B cell (primary cell): ENCODE data around the gene PPM1M. TPM values are rescaled to one million over a fixed set of nuclear protein-coding genes. Genes with fewer than 3 reads are reported as not detected.

ENCODE experiments used
- ATAC-seq: fragments of 200-7000 bp; cut with Tn5 transposase; one replicate; pipeline ENCODE4 v1.10.0; 2021; ENCODE audit warnings: low read depth, mild to moderate bottlenecking, moderate number of reproducible peaks, moderate library complexity
- CTCF ChIA-PET: fragments of 350-600 bp; sonication (Branson Sonifier 250); formaldehyde crosslinking; loops from one replicate; lab custom pipeline; 2021; ENCODE audit warnings: antibody characterized with exemption, inconsistent platforms; lab: Charles Lee
- POLR2A ChIA-PET: fragments of 350-600 bp; sonication (Branson Sonifier 250); formaldehyde crosslinking; loops from one replicate; lab custom pipeline; 2021; ENCODE audit warnings: antibody characterized with exemption; lab: Charles Lee
- DNase-seq: peaks from one replicate; pipeline ENCODE4 v3.0.0; 2013
- H2AFZ ChIP-seq: 2 replicates; pipeline ENCODE4 v1.6.1; 2012; ENCODE audit warnings: mild to moderate bottlenecking, low read depth, low read length; ENCODE audit not compliant: insufficient read depth, poor library complexity, severe bottlenecking
- H3K27ac ChIP-seq, 2 donors: 1 replicate in 1 of 2; 2 replicates in 1 of 2; pipeline ENCODE4 v1.5.1; 2012 to 2013; ENCODE audit warnings: low read length in 2 of 2, mild to moderate bottlenecking in 2 of 2, moderate library complexity in 1 of 2
- H3K27me3 ChIP-seq, 4 experiments: fragments of 200-600 bp in 1 of 4; sonication (generic) in 1 of 4; replicated peaks in 1 of 4; 1 replicate in 2 of 4; 2 replicates in 2 of 4; pipeline versions ENCODE4 v1.6.1 to v1.7.0; 2013 to 2016; ENCODE audit warnings: low read length in 3 of 4, mild to moderate bottlenecking in 2 of 4, mixed read lengths in 1 of 4, moderate library complexity in 1 of 4; ENCODE audit not compliant: insufficient read depth in 4 of 4, control insufficient read depth in 3 of 4; ENCODE audit errors: control extremely low read depth in 1 of 4
- H3K36me3 ChIP-seq, 2 experiments: replicated peaks in 1 of 2; 1 replicate in 1 of 2; 2 replicates in 1 of 2; pipeline versions ENCODE4 v1.6.1 to v1.7.1; 2013; ENCODE audit warnings: low read length in 1 of 2; ENCODE audit not compliant: insufficient read depth in 2 of 2, control insufficient read depth in 1 of 2; ENCODE audit errors: control extremely low read depth in 1 of 2, extremely low read depth in 1 of 2
- H3K4me1 ChIP-seq, 2 donors: fragments of 200-600 bp in 1 of 2; sonication (generic) in 1 of 2; 1 replicate in 1 of 2; 2 replicates in 1 of 2; pipeline versions ENCODE4 v1.5.1 to v1.6.1; 2013 to 2017; ENCODE audit warnings: low read length in 2 of 2; ENCODE audit not compliant: control insufficient read depth in 2 of 2, insufficient read depth in 2 of 2
- H3K4me2 ChIP-seq: replicated peaks from 2 replicates; pipeline ENCODE3; 2012; ENCODE audit warnings: mild to moderate bottlenecking, low read depth, low read length; ENCODE audit not compliant: poor library complexity, severe bottlenecking
- H3K4me3 ChIP-seq, 5 experiments: fragments of 200-600 bp in 1 of 5; sonication (generic) in 1 of 5; 1 replicate in 3 of 5; 2 replicates in 2 of 5; pipeline versions ENCODE4 v1.5.1 to v1.7.0; 2011 to 2016; ENCODE audit warnings: low read length in 4 of 5, mild to moderate bottlenecking in 4 of 5, low read depth in 2 of 5, control low read depth in 1 of 5, moderate library complexity in 1 of 5; ENCODE audit not compliant: insufficient read depth in 1 of 5; ENCODE audit errors: control extremely low read depth in 1 of 5, extremely low read depth in 1 of 5
- H3K79me2 ChIP-seq: fragments of 200-600 bp; sonication (generic); one replicate; pipeline ENCODE4 v1.6.0; 2016; ENCODE audit warnings: low read length; ENCODE audit not compliant: control insufficient read depth, insufficient read depth
- H3K9ac ChIP-seq: fragments of 200-600 bp; sonication (generic); 2 replicates; pipeline ENCODE4 v1.6.1; 2017; ENCODE audit warnings: mild to moderate bottlenecking, low read length, moderate library complexity
- H3K9me3 ChIP-seq, 3 donors: one replicate each; pipeline versions ENCODE4 v1.6.1 to v1.7.1; 2013; ENCODE audit warnings: low read length in 2 of 3; ENCODE audit not compliant: control insufficient read depth in 2 of 3, insufficient read depth in 1 of 3; ENCODE audit errors: control extremely low read depth in 1 of 3
- H4K20me1 ChIP-seq: 2 replicates; pipeline ENCODE4 v1.6.0; 2012; ENCODE audit warnings: mild to moderate bottlenecking, low read length; ENCODE audit not compliant: insufficient read depth, control insufficient read depth, poor library complexity, severe bottlenecking
- H3K27ac Mint-ChIP-seq: one replicate; pipeline ENCODE4 v1.8.0; 2021; ENCODE audit warnings: mixed read lengths
- H3K27me3 Mint-ChIP-seq: one replicate; pipeline ENCODE4 v1.8.0; 2021; ENCODE audit warnings: mixed read lengths
- H3K4me1 Mint-ChIP-seq: one replicate; pipeline ENCODE4 v1.8.0; 2021; ENCODE audit warnings: mixed read lengths
- H3K4me3 Mint-ChIP-seq: one replicate; pipeline ENCODE4 v1.8.0; 2021; ENCODE audit warnings: mixed read lengths
- H3K9me3 Mint-ChIP-seq: one replicate; pipeline ENCODE4 v1.8.0; 2022; ENCODE audit warnings: mixed read lengths; ENCODE audit not compliant: insufficient read depth
- EZH2 ChIP-seq: IDR thresholded peaks from 2 replicates; pipeline ENCODE4 v1.6.1; 2012; ENCODE audit warnings: borderline replicate concordance, low read depth, mild to moderate bottlenecking, moderate library complexity, low read length; ENCODE audit not compliant: insufficient read depth, poor library complexity, severe bottlenecking
- WGBS: methylation state at CpG from one replicate; pipeline ENCODE4 v1.1.5; 2013; ENCODE audit warnings: missing lambda C conversion rate; ENCODE audit not compliant: insufficient coverage; 5-methylcytosine and 5-hydroxymethylcytosine counted together
- intact Hi-C: fragments of 100-400 bp; cut with micrococcal nuclease; formaldehyde crosslinking; loops from one replicate; pipeline ENCODE4 v1.10.0; 2022
- polyA plus RNA-seq: library from polyadenylated mRNA; depleted of rRNA; stranded (reverse); fragments of >200 nt; gene quantifications from 2 replicates; pipeline ENCODE4 v1.2.3, GENCODE V29; 2012
- total RNA-seq, 2 donors: library from RNA; stranded (reverse); fragments of 120-200 nt in 1 of 2; gene quantifications; 1 replicate in 1 of 2; 2 replicates in 1 of 2; pipeline versions ENCODE4 v1.2.3 to v1.2.4, GENCODE V29; 2013 to 2022
- TF ChIP-seq, protein P1 (sequence below): fragments of 200-600 bp; IDR thresholded peaks from one replicate; pipeline ENCODE4 v1.8.0; 2022; ENCODE audit warnings: antibody characterized with exemption, mild to moderate bottlenecking

PPM1M gene
- total and polyA plus RNA-seq, 2 donors (not counting 1 experiment from before 2014, with no cell fraction given) = 45.0 to 65.2 TPM

DNA sequence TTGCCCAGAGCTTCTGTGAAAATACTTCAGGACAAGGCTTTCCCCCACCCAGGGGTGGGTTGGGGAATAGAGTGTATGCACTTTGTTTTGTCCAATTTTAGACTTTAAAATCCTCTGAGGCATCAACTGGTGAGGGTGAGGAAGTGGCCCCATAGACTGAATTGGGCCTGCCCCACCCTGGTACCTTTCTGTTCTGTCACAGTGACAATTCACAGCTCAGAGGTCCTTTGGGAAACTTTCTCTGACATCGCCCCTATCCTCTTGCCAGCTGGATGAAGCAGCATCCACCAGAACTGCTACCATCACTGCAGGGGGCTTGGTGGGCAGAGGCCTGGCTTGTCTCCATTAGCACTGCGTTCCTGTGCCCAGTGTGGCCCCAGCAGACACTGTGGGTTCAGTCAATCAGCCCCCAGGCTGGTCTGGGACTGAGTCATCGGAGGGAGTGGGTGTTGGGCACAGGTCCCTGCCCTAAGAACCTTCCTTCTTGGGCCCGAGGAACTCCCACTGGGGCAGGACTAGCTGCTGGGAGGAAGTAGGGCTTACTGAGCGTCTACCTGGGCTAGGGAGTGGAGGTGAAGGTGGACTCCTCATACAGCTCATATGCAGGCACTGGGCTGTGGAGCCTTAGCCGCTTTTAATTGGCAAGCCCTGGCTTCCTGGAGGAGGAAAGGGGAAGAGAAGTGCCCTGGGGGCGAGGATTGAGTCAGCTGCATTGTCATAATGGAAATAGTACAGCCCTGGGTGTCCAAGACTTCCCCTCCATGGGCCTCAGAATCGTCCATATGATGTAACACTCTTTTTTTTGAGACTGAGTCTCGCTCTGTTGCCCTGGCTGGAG is 1.5 kb upstream of the PPM1M start:
- Mint-ChIP-seq H3K27ac (peak overlapping the region; percentile 96), H3K9me3 (no peaks in the 10 kb centered on the region), H3K4me1 (peaks cover 62% of the 10 kb centered on the region), H3K27me3 (no peaks in the 10 kb centered on the region), H3K4me3 (peak overlapping the region; percentile 87)
- CTCF ChIA-PET = interaction anchor here (0.8 to 18.5 kb wide), 7 partner anchors 10 to 96 kb away, joined by 3 to 237 read pairs (median 4); partner anchors contain the start of genes TLR9 and WDR82
- Histone ChIP-seq H3K36me3 (peaks cover 0 to 10% of the 10 kb centered on the region in 2 experiments), H3K79me2 (peaks cover 15% of the 10 kb centered on the region), H4K20me1 (no peaks in the 10 kb centered on the region), H3K27me3 (no peaks in the 10 kb centered on the region), H3K4me1 (peaks cover 46 to 55% of the 10 kb centered on the region in 2 donors), H3K9me3 (no peaks in the 10 kb centered on the region), H3K4me3 (no peak overlapping the region), H3K9ac (no peak overlapping the region), H3K27ac (peak overlapping the region; percentile 58 to 77), H2AFZ (peak overlapping the region; percentile 47), H3K4me2 (peak overlapping the region; percentile 92)
- intact Hi-C loops = no loop called here
- 37% methylated on average over 7 of the region's 9 CpGs for WGBS
- POLR2A ChIA-PET = interaction anchor here (0.5 to 2.5 kb wide), 6 partner anchors 9 to 35 kb away, joined by 3 to 25 read pairs (median 8); partner anchors contain the start of genes TLR9 and WDR82
- peak; percentile 19 for ATAC-seq
- peak; percentile 61 for DNase-seq
- TF ChIP-seq, protein P1, sequence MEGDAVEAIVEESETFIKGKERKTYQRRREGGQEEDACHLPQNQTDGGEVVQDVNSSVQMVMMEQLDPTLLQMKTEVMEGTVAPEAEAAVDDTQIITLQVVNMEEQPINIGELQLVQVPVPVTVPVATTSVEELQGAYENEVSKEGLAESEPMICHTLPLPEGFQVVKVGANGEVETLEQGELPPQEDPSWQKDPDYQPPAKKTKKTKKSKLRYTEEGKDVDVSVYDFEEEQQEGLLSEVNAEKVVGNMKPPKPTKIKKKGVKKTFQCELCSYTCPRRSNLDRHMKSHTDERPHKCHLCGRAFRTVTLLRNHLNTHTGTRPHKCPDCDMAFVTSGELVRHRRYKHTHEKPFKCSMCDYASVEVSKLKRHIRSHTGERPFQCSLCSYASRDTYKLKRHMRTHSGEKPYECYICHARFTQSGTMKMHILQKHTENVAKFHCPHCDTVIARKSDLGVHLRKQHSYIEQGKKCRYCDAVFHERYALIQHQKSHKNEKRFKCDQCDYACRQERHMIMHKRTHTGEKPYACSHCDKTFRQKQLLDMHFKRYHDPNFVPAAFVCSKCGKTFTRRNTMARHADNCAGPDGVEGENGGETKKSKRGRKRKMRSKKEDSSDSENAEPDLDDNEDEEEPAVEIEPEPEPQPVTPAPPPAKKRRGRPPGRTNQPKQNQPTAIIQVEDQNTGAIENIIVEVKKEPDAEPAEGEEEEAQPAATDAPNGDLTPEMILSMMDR = no peak

- TF ChIP-seq EZH2 = no peak
- TF ChIP-seq, protein P1 = no peak
- intact Hi-C loops = no loop called here
- Mint-ChIP-seq H3K4me3 (peak overlapping the region; percentile 84), H3K27ac (peak overlapping the region; percentile 86), H3K27me3 (no peaks in the 10 kb centered on the region), H3K4me1 (peaks cover 50% of the 10 kb centered on the region), H3K9me3 (no peaks in the 10 kb centered on the region)
- POLR2A ChIA-PET = interaction anchor here (0.6 to 1.2 kb wide), 2 partner anchors 21 to 32 kb away, joined by 3 read pairs; partner anchors contain the start of genes TLR9 and WDR82
- H3K36me3 ChIP-seq = peaks cover 0 to 26% of the 10 kb centered on the region in 2 experiments
- 57% methylated on average over 8 of the region's 8 CpGs for WGBS
- no peaks in the 10 kb centered on the region for H4K20me1 ChIP-seq
- peaks cover 35 to 40% of the 10 kb centered on the region in 2 donors for H3K4me1 ChIP-seq
- DNase-seq (no peak), ATAC-seq (no peak)
- no peaks in the 10 kb centered on the region for H3K79me2 ChIP-seq
- H3K9ac ChIP-seq = peak overlapping the region; percentile 87
- H3K4me3 ChIP-seq = peak overlapping the region; percentile 4 to 85 (median 51)
- no peaks in the 10 kb centered on the region for H3K27me3 ChIP-seq
- H2AFZ ChIP-seq = peak overlapping the region; percentile 83
- CTCF ChIA-PET = interaction anchor here (0.7 to 18.5 kb wide), 4 partner anchors 24 to 93 kb away, joined by 3 to 237 read pairs (median 5); partner anchors contain the start of gene TLR9
- H3K4me2 ChIP-seq = peak overlapping the region; percentile 92
- no peaks in the 10 kb centered on the region for H3K9me3 ChIP-seq
- H3K27ac ChIP-seq = peak overlapping the region; percentile 71 to 83
These were observed 683 bp downstream of the PPM1M start for GRCh38 chr3:52246264-52246620.
